H1 (cell line): ENCODE data around the gene RAB39A. TPM values are rescaled to one million over a fixed set of nuclear protein-coding genes. Genes with fewer than 3 reads are reported as not detected.
"Not testable (repeated sequence)": the region's sequence is repeated elsewhere in the genome, so short reads cannot be mapped to it uniquely, and the experiment has no call there.

Experiments
- CTCF ChIA-PET: fragments of 300-600 bp; sonication (Branson Sonifier 250); formaldehyde crosslinking; loops from one replicate; lab custom pipeline; 2021; ENCODE audit not compliant: partially characterized antibody; lab: Charles Lee
- POLR2A ChIA-PET: fragments of 300-600 bp; sonication (Branson Sonifier 250); formaldehyde crosslinking; loops from one replicate; lab custom pipeline; 2021; ENCODE audit warnings: inconsistent platforms; ENCODE audit not compliant: partially characterized antibody; lab: Charles Lee
- DNase-seq, 2 experiments: peaks; one replicate each; pipeline versions ENCODE4 v3.0.0 to v3.0.0-alpha.2; 2010 to 2022; ENCODE audit warnings: low spot score in 2 of 2, low read depth in 1 of 2, mixed read lengths in 1 of 2
- FAIRE-seq: peaks from 2 replicates; lab custom pipeline; 2011; peaks lifted over from hg19 to GRCh38; lab: Jason Lieb, UNC
- H2AFZ ChIP-seq: 2 replicates; pipeline ENCODE4 v1.8.1; 2012; ENCODE audit warnings: low read length, inconsistent platforms
- H2AK5ac ChIP-seq: 2 replicates; pipeline ENCODE4 v1.6.1; 2013; ENCODE audit warnings: low read depth, low read length
- H2BK120ac ChIP-seq: replicated peaks from 2 replicates; pipeline ENCODE3; 2013; ENCODE audit warnings: low read depth, low read length, inconsistent platforms
- H2BK12ac ChIP-seq: 2 replicates; pipeline ENCODE4 v1.6.1; 2013; ENCODE audit warnings: low read depth, low read length
- H2BK15ac ChIP-seq: 2 replicates; pipeline ENCODE4 v1.6.1; 2013; ENCODE audit warnings: low read length
- H2BK20ac ChIP-seq: 2 replicates; pipeline ENCODE4 v1.6.1; 2013; ENCODE audit warnings: low read length
- H2BK5ac ChIP-seq: 2 replicates; pipeline ENCODE4 v1.6.1; 2013; ENCODE audit warnings: low read depth, low read length
- H3K14ac ChIP-seq: 2 replicates; pipeline ENCODE4 v1.6.1; 2013; ENCODE audit warnings: inconsistent platforms; ENCODE audit not compliant: insufficient read length
- H3K18ac ChIP-seq: 2 replicates; pipeline ENCODE4 v1.6.1; 2013; ENCODE audit warnings: low read length; ENCODE audit errors: extremely low read depth
- H3K23ac ChIP-seq: 2 replicates; pipeline ENCODE4 v1.6.1; 2013; ENCODE audit warnings: inconsistent platforms; ENCODE audit not compliant: insufficient read length
- H3K23me2 ChIP-seq: 2 replicates; pipeline ENCODE4 v1.6.1; 2013; ENCODE audit warnings: low read depth, low read length
- H3K27ac ChIP-seq: 2 replicates; pipeline ENCODE4 v1.6.1; 2011; ENCODE audit warnings: low read depth, low read length, inconsistent platforms
- H3K27me3 ChIP-seq, 4 experiments: replicated peaks in 1 of 4; 1 replicate in 1 of 4; 2 replicates in 3 of 4; pipeline versions ENCODE4 v1.6.1 to v1.8.1; 2011 to 2013; ENCODE audit warnings: low read length in 3 of 4, mild to moderate bottlenecking in 3 of 4, inconsistent platforms in 2 of 4, mixed read lengths in 2 of 4, moderate library complexity in 1 of 4; ENCODE audit not compliant: control insufficient read depth in 3 of 4, insufficient read depth in 3 of 4; ENCODE audit errors: extremely low read depth in 1 of 4
- H3K36me3 ChIP-seq, 4 experiments: 2 replicates each; pipeline versions ENCODE4 v1.6.1 to v1.8.1; 2011 to 2013; ENCODE audit warnings: mild to moderate bottlenecking in 4 of 4, low read length in 3 of 4, moderate library complexity in 2 of 4, control low read depth in 1 of 4, inconsistent platforms in 1 of 4; ENCODE audit not compliant: insufficient read depth in 4 of 4, control insufficient read depth in 2 of 4
- H3K4ac ChIP-seq: replicated peaks from 2 replicates; pipeline ENCODE3; 2013; ENCODE audit warnings: low read length, low read depth, mixed read lengths, inconsistent platforms; ENCODE audit not compliant: insufficient read length
- H3K4me1 ChIP-seq, 4 experiments: replicated peaks in 1 of 4; 1 replicate in 1 of 4; 2 replicates in 3 of 4; pipeline versions ENCODE4 v1.6.1 to v1.8.1; 2011 to 2013; ENCODE audit warnings: low read length in 3 of 4, inconsistent platforms in 2 of 4, mixed read lengths in 1 of 4; ENCODE audit not compliant: insufficient read depth in 4 of 4, control insufficient read depth in 3 of 4
- H3K4me2 ChIP-seq, 2 experiments: 2 replicates each; pipeline versions ENCODE4 v1.6.1 to v1.8.1; 2011 to 2013; ENCODE audit warnings: low read depth in 2 of 2, low read length in 2 of 2, control low read depth in 1 of 2, inconsistent platforms in 1 of 2, mild to moderate bottlenecking in 1 of 2; ENCODE audit not compliant: insufficient read depth in 1 of 2
- H3K4me3 ChIP-seq, 4 experiments: fragments of 200-600, 300-600 bp in 1 of 4; sonication (generic), shearing (Covaris generic), sonication (Bioruptor Twin) in 1 of 4; 2 replicates each; pipeline versions ENCODE4 v1.5.1 to v1.8.1; 2011 to 2016; ENCODE audit warnings: low read length in 4 of 4, low read depth in 3 of 4, control low read depth in 2 of 4, inconsistent platforms in 2 of 4, mild to moderate bottlenecking in 2 of 4, mixed read lengths in 1 of 4, moderate library complexity in 1 of 4; ENCODE audit not compliant: insufficient read depth in 2 of 4; ENCODE audit errors: extremely low read depth in 1 of 4
- H3K56ac ChIP-seq: replicated peaks from 2 replicates; pipeline ENCODE3; 2013; ENCODE audit warnings: low read depth, mild to moderate bottlenecking, mixed read lengths, low read length, inconsistent platforms; ENCODE audit not compliant: insufficient read length
- H3K79me1 ChIP-seq: 2 replicates; pipeline ENCODE4 v1.6.1; 2013; ENCODE audit warnings: low read depth, low read length, control low read depth
- H3K79me2 ChIP-seq, 2 experiments: 2 replicates each; pipeline versions ENCODE4 v1.6.1 to v1.8.1; 2012 to 2013; ENCODE audit warnings: low read length in 2 of 2, mild to moderate bottlenecking in 2 of 2, inconsistent platforms in 1 of 2; ENCODE audit not compliant: insufficient read depth in 2 of 2, control insufficient read depth in 1 of 2
- H3K9ac ChIP-seq, 4 experiments: replicated peaks in 1 of 4; 1 replicate in 1 of 4; 2 replicates in 3 of 4; pipeline versions ENCODE4 v1.6.1 to v1.8.1; 2011 to 2013; ENCODE audit warnings: low read depth in 3 of 4, low read length in 3 of 4, control low read depth in 2 of 4, mild to moderate bottlenecking in 2 of 4, moderate library complexity in 2 of 4, inconsistent platforms in 1 of 4; ENCODE audit errors: extremely low read depth in 1 of 4
- H3K9me3 ChIP-seq, 2 experiments: 2 replicates each; pipeline versions ENCODE4 v1.6.1 to v1.8.1; 2012 to 2013; ENCODE audit warnings: mild to moderate bottlenecking in 2 of 2, moderate library complexity in 2 of 2, control low read depth in 1 of 2, inconsistent platforms in 1 of 2, low read depth in 1 of 2, low read length in 1 of 2, mixed read lengths in 1 of 2; ENCODE audit not compliant: insufficient read depth in 2 of 2
- H4K20me1 ChIP-seq, 2 experiments: replicated peaks in 1 of 2; 2 replicates each; pipeline versions ENCODE3 to v1.8.1; 2011 to 2013; ENCODE audit warnings: inconsistent platforms in 2 of 2, low read length in 2 of 2, mild to moderate bottlenecking in 1 of 2; ENCODE audit not compliant: insufficient read depth in 2 of 2, control insufficient read depth in 1 of 2
- H4K5ac ChIP-seq: 2 replicates; pipeline ENCODE4 v1.6.1; 2013; ENCODE audit warnings: low read length, low read depth, mixed read lengths, inconsistent platforms; ENCODE audit not compliant: insufficient read length
- H4K8ac ChIP-seq: 2 replicates; pipeline ENCODE4 v1.8.0; 2013; ENCODE audit warnings: mild to moderate bottlenecking, moderate library complexity, low read length, inconsistent platforms; ENCODE audit not compliant: insufficient read depth; ENCODE audit errors: extremely low read depth
- H4K91ac ChIP-seq: replicated peaks from 2 replicates; pipeline ENCODE3; 2013; ENCODE audit warnings: low read length, mixed read lengths, inconsistent platforms; ENCODE audit not compliant: insufficient read length
- WGBS, 2 experiments: shearing (Covaris generic) in 1 of 2; methylation state at CpG; one replicate each; pipeline versions ENCODE4 v1.1.6 to v1.1.7; 2013 to 2015; ENCODE audit warnings: low lambda C conversion rate in 2 of 2, mixed read lengths in 2 of 2, inconsistent platforms in 1 of 2, low coverage in 1 of 2, missing lambda C conversion rate in 1 of 2; ENCODE audit not compliant: insufficient replicate concordance in 2 of 2, insufficient coverage in 1 of 2, insufficient read length in 1 of 2; ENCODE audit errors: extremely low coverage in 1 of 2, missing lambda C conversion rate in 1 of 2; 5-methylcytosine and 5-hydroxymethylcytosine counted together
- polyA plus RNA-seq, 7 experiments: library from polyadenylated mRNA; depleted of rRNA in 3 of 7; stranded (reverse) in 5 of 7; unstranded in 2 of 7; fragments of >200 nt in 5 of 7; fragments of 200-250 nt in 2 of 7; gene quantifications; 1 replicate in 5 of 7; 2 replicates in 1 of 7; 4 replicates in 1 of 7; pipeline versions ENCODE4 v1.2.1 to v1.2.3, GENCODE V29; 2011 to 2013; ENCODE audit warnings: missing spikeins in 2 of 7, mixed read lengths in 2 of 7
- total RNA-seq: library from RNA; stranded (reverse); fragmentation: NEBNext Ultra II Directional; extraction: Animal tissue kit (Norgen Biotek cat#: 25700); gene quantifications from 2 replicates; pipeline ENCODE4 v1.2.1, GENCODE V29; 2021

Gene RAB39A
- total and polyA plus RNA-seq, 2 of the 8 experiments (the other 6 are each of a cell fraction or from before 2014, with no cell fraction given) = 7.1 to 19.1 TPM

- H2BK15ac ChIP-seq, H3K18ac ChIP-seq, H4K91ac ChIP-seq, H3K4me1 ChIP-seq, H3K56ac ChIP-seq, FAIRE-seq, H3K23ac ChIP-seq, H3K4ac ChIP-seq, H2BK20ac ChIP-seq, H4K8ac ChIP-seq, H3K23me2 ChIP-seq, H3K36me3 ChIP-seq, H2AK5ac ChIP-seq, H3K4me3 ChIP-seq, H3K14ac ChIP-seq, H2AFZ ChIP-seq, H3K27me3 ChIP-seq, H3K4me2 ChIP-seq, H3K79me2 ChIP-seq, H2BK120ac ChIP-seq, H2BK12ac ChIP-seq, DNase-seq, H2BK5ac ChIP-seq, H4K5ac ChIP-seq, H3K9ac ChIP-seq, H3K9me3 ChIP-seq, POLR2A ChIA-PET, H3K79me1 ChIP-seq, H3K27ac ChIP-seq, H4K20me1 ChIP-seq: not testable (repeated sequence)
- 82% methylated on average over 1 of the region's 1 CpG; no CpG with 5 or more reads in 1 of the 2 experiments for WGBS, 2 experiments
- CTCF ChIA-PET = interaction anchor here (1.5 kb wide), 1 partner anchor 42 kb away, joined by 6 read pairs; no protein-coding TSS in a partner anchor
Measured at GRCh38 chr11:107923519-107923918, 4.7 kb upstream of the RAB39A start.
